Lower leg skin (tissue), 4 donors: ENCODE results near the gene NPAS2. TPM values are rescaled to one million over a fixed set of nuclear protein-coding genes. Genes with fewer than 3 reads are reported as not detected.

ENCODE experiments used
- DNase-seq, 2 donors: peaks; one replicate each; pipeline ENCODE4 v3.0.0-alpha.2; 2019; ENCODE audit warnings: low spot score in 2 of 2
- H3K4me3 ChIP-seq: fragments of 200-600 bp; sonication (generic); 2 replicates; pipeline ENCODE4 v1.5.1; 2017; ENCODE audit warnings: mild to moderate bottlenecking, low read depth; ENCODE audit not compliant: poor library complexity, severe bottlenecking
- POLR2A ChIP-seq, 2 donors: fragments of 450-650 bp; IDR thresholded peaks; one replicate each; pipeline ENCODE4 v1.6.1; 2016 to 2017; ENCODE audit warnings: antibody characterized with exemption in 2 of 2, mild to moderate bottlenecking in 1 of 2, moderate library complexity in 1 of 2
- WGBS, 2 donors: methylation state at CpG; one replicate each; pipeline ENCODE4 v1.1.5; 2018; 5-methylcytosine and 5-hydroxymethylcytosine counted together
- intact Hi-C: fragments of 100-400 bp; cut with DNase I; formaldehyde crosslinking; loops from one replicate; pipeline ENCODE4 v1.15.0; 2023; ENCODE audit warnings: low total_unique reads
- total RNA-seq, 4 donors: library from RNA; depleted of rRNA; stranded (reverse); fragments of >200 nt; gene quantifications; one replicate each; pipeline ENCODE4 v1.1.0, GENCODE V29; 2016
- TF ChIP-seq, protein P1 (sequence below), 3 donors: fragments of 450-650 bp; IDR thresholded peaks; one replicate each; pipeline ENCODE4 v1.5.1; 2016; ENCODE audit warnings: antibody characterized with exemption in 3 of 3, mild to moderate bottlenecking in 3 of 3, moderate library complexity in 2 of 3

Gene NPAS2
- total RNA-seq, 4 donors from 2014 or later, result 58.0 to 75.5 (median 62.1) TPM

DNA sequence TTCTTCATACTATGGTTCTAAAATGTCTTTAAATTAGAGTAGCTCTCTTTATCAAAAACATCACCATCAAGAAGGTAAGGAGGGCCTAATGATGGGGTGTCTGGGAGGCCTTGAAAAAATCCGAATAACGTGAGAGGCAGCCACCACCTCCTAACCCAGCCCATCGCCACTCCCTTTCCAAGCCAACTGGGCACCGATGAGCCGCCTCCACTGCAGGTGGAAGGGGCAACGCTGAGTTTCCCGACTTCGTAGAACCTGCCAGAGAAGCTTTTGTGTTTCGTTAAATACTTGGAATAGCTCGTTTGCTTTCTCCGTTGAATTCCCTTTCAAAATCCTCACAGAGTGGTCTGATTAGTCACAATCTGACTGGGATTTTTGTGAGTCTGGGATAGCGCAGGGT, 160.1 kb downstream of the NPAS2 start:
- no peak overlapping the region for H3K4me3 ChIP-seq
- intact Hi-C loops, result loop anchor here (10.0 kb wide), 1 partner anchor 245 kb away; no protein-coding TSS in a partner anchor
- DNase-seq, result no peak
- TF ChIP-seq, protein P1, sequence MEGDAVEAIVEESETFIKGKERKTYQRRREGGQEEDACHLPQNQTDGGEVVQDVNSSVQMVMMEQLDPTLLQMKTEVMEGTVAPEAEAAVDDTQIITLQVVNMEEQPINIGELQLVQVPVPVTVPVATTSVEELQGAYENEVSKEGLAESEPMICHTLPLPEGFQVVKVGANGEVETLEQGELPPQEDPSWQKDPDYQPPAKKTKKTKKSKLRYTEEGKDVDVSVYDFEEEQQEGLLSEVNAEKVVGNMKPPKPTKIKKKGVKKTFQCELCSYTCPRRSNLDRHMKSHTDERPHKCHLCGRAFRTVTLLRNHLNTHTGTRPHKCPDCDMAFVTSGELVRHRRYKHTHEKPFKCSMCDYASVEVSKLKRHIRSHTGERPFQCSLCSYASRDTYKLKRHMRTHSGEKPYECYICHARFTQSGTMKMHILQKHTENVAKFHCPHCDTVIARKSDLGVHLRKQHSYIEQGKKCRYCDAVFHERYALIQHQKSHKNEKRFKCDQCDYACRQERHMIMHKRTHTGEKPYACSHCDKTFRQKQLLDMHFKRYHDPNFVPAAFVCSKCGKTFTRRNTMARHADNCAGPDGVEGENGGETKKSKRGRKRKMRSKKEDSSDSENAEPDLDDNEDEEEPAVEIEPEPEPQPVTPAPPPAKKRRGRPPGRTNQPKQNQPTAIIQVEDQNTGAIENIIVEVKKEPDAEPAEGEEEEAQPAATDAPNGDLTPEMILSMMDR (IDR thresholded peaks at IDR 0.05), result no peak
- no peak for TF ChIP-seq POLR2A (IDR thresholded peaks at IDR 0.05)
- WGBS, 2 donors, result 93 to 96% methylated on average over 12 of the region's 12 CpGs

DNA sequence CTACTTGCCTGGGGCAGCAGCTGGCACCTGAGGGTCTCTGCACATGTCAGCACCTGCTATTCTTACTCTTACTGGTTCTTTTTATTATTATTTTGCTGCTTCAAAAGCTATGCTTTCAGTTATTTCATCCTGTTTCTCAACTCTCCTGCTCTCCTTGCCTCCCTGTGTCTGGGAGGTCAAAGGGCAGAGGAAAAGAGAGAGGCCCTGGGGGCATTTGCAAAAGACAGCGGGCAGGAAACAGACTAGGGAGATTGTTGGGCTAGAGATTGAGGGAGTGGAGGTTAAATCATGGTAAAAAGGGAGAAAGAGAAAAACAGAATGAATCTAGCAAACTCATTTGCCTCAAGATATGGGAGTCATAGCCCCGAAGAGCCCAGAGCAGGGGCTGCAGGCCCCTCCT, 161.1 kb downstream of the NPAS2 start:
- TF ChIP-seq, protein P1 (IDR thresholded peaks at IDR 0.05), result no peak
- no peak for TF ChIP-seq POLR2A (IDR thresholded peaks at IDR 0.05)
- no peak for DNase-seq
- WGBS, 2 donors, result 67 to 85% methylated on average over 2 of the region's 2 CpGs
- intact Hi-C loops, result loop anchor here (10.0 kb wide), 1 partner anchor 246 kb away; no protein-coding TSS in a partner anchor
- no peak overlapping the region for H3K4me3 ChIP-seq

DNA sequence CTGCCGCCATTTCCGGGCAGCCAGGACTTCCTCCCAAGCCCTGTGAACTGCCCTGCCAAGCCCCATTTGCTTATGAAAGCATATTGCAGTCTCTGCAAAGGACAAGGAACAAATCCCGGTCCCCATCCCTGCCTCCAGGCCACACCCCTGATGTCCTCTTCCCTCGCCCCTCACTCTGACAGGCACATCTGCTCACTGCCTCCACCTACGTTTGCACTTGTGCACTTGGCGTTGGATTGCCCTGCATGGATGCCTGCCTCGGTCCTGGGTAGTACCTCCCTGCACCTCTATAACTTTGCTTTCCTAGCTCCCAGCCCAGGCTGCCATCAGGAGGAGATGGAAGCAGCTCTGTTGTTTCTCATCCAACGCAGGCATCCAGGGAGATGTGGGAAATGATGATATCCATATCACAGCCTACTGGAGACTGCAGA, 162.5 kb downstream of the NPAS2 start:
- intact Hi-C loops, result loop anchor here (10.0 kb wide), 1 partner anchor 248 kb away; no protein-coding TSS in a partner anchor
- DNase-seq, result no peak
- 74 to 79% methylated on average over 8 of the region's 8 CpGs for WGBS, 2 donors
- no peak overlapping the region for H3K4me3 ChIP-seq
- TF ChIP-seq, protein P1 (IDR thresholded peaks at IDR 0.05), result no peak
- TF ChIP-seq POLR2A (IDR thresholded peaks at IDR 0.05), result no peak

DNA sequence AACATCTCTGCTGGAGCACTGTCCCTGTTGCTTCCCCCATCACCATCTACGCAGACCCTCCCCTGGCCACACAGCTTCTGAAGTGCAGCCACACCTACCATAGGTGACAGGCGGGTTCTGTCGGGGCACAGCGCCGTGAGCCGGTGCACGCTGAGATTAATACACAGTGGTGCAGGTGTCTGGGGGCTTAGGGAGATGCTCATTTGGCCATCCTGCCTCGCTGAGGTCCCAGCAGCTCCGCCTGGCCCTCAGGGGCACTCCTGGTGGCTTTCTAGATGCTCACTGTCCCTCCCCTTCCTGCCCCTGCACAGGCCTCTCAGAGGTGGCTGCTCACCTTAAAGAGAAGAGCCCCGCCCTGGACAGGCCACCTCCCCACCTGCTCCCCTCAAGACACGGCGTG, 163.3 kb downstream of the NPAS2 start:
- intact Hi-C loops, result loop anchor here (10.0 kb wide), 1 partner anchor 248 kb away; no protein-coding TSS in a partner anchor
- WGBS, 2 donors, result 82 to 91% methylated on average over 12 of the region's 12 CpGs
- no peak for DNase-seq
- TF ChIP-seq, protein P1 (IDR thresholded peaks at IDR 0.05), result no peak
- TF ChIP-seq POLR2A (IDR thresholded peaks at IDR 0.05), result no peak
- no peak overlapping the region for H3K4me3 ChIP-seq

DNA sequence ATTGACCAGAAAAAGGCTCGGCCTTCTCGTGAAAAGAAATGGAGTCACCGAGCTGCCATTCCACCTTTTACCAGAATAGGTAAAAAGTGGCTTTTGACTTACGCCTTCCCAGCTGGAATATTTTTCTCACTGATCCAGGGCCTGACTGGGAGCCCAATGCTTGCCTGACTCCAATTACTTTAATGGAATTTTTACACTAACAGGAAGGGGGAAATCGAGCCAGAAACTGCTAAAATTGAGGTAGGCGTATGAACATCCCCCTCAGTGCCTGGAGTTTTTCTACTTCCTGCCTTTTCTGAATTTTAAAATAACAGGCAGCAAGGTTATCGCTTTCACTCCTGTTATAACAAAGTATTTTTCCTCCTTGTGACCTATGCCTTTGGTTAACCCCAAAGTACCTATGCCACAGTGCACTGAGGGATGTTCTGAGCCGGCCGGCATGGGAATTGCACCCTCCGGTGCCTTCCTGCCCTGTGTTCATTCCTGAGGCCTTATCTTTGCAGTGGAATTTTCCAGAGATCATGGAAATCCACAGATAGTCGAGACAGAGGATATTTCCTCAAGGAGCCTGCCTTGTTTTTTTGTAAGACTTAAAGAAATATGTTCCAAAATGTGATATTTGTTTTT, 163.9 kb downstream of the NPAS2 start:
- DNase-seq, result no peak
- intact Hi-C loops, result loop anchor here (2.0 to 10.0 kb wide), 2 partner anchors 249 to 375 kb away; no protein-coding TSS in a partner anchor
- no peak overlapping the region for H3K4me3 ChIP-seq
- TF ChIP-seq, protein P1 (IDR thresholded peaks at IDR 0.05), result no peak
- no peak for TF ChIP-seq POLR2A (IDR thresholded peaks at IDR 0.05)
- WGBS, 2 donors, result 73 to 76% methylated on average over 11 of the region's 11 CpGs
